DND-41 (cell line): Measurements from ENCODE around the gene GINS2.

Source experiments
- CTCF ChIP-seq: IDR thresholded peaks from 2 replicates; pipeline ENCODE4 v1.5.1; 2012; ENCODE audit warnings: borderline replicate concordance, low read length, moderate library complexity, mild to moderate bottlenecking; ENCODE audit not compliant: poor library complexity, severe bottlenecking; ENCODE audit errors: extremely low read depth
- EZH2 ChIP-seq: IDR thresholded peaks from 3 replicates; pipeline ENCODE4 v1.6.1; 2012; ENCODE audit warnings: borderline replicate concordance, low read depth, mild to moderate bottlenecking, moderate library complexity, low read length, inconsistent platforms; ENCODE audit not compliant: severe bottlenecking

- no peak for TF ChIP-seq CTCF
- TF ChIP-seq EZH2 = no peak
These were observed 47.2 kb upstream of the GINS2 start for GRCh38 chr16:85735946-85736345.
